VCaP (cell line): ENCODE data around the gene CD36.
"Not testable (repeated sequence)": the region's sequence is repeated elsewhere in the genome, so short reads cannot be mapped to it uniquely, and the experiment has no call there.

Source experiments
- H3K27ac ChIP-seq: fragments of 450-650 bp; 2 replicates; pipeline ENCODE4 v1.5.1; 2017
- TF ChIP-seq, protein P1 (sequence below): fragments of 450-650 bp; conservative IDR thresholded peaks from 2 replicates; pipeline ENCODE4 v1.5.1; 2017; ENCODE audit warnings: mild to moderate bottlenecking, moderate library complexity

The CD36 gene

DNA sequence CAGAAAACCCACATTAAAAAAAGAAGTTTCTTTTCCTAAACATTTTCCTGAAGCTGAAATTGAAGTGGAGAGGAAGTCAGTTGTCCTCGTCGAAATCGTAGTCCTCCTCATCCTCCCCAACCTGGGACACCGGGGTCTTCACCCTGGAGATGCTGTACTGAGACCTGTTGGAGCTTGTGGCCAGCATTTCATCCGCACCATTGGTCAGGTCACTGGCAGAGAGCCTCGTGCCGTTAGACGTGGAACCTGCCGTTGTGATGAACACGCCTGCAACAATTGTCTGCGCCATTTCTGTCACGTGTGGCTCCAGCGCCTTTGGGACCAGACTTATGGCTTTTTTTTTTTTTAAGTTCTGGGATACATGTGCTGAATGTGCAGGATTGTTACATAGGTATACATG, 23.8 kb downstream of the CD36 start:
- H3K27ac ChIP-seq: no peak overlapping the region
- TF ChIP-seq, protein P1, sequence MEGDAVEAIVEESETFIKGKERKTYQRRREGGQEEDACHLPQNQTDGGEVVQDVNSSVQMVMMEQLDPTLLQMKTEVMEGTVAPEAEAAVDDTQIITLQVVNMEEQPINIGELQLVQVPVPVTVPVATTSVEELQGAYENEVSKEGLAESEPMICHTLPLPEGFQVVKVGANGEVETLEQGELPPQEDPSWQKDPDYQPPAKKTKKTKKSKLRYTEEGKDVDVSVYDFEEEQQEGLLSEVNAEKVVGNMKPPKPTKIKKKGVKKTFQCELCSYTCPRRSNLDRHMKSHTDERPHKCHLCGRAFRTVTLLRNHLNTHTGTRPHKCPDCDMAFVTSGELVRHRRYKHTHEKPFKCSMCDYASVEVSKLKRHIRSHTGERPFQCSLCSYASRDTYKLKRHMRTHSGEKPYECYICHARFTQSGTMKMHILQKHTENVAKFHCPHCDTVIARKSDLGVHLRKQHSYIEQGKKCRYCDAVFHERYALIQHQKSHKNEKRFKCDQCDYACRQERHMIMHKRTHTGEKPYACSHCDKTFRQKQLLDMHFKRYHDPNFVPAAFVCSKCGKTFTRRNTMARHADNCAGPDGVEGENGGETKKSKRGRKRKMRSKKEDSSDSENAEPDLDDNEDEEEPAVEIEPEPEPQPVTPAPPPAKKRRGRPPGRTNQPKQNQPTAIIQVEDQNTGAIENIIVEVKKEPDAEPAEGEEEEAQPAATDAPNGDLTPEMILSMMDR: no peak

DNA sequence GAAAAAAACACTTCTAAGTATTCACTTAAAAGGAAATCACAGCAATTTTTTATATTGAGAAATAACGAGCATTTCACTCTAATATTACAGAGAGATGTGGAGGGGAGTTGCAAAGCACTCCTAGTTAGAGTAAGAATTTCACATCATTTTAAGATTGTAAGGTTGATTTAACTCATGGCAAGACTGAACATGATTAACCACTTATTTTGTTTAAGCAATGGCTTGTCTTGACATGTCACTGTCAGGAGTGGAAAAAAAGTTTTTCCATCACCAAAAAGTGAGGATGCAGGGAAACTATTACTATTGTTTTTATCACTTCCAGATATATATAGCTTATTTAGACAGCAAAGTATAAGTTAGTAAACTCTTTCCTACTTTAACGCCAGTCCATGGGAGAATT, 27.1 kb downstream of the CD36 start:
- TF ChIP-seq, protein P1: no peak

DNA sequence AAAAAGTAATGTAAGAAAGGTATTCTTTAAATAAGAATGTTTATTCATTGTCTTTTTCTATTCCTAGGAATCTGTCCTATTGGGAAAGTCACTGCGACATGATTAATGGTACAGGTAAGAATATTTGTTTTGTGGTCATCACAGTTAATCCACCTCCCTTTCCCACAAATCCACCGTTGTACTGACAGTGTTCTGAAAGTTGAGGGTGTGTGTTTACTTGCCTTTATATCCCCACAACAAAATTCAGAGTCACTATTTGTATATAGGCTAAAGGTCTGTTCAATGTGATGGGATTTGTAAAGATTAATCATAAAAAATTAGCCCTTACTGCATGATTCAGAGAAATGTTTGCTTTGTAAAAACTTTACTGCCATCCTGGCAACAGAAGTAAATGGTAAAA, 27.9 kb downstream of the CD36 start:
- TF ChIP-seq, protein P1: no peak
- H3K27ac ChIP-seq: no peak overlapping the region

More for the DNA sequence above, 27.1 kb downstream of the CD36 start:
- H3K27ac ChIP-seq: no peak overlapping the region

DNA sequence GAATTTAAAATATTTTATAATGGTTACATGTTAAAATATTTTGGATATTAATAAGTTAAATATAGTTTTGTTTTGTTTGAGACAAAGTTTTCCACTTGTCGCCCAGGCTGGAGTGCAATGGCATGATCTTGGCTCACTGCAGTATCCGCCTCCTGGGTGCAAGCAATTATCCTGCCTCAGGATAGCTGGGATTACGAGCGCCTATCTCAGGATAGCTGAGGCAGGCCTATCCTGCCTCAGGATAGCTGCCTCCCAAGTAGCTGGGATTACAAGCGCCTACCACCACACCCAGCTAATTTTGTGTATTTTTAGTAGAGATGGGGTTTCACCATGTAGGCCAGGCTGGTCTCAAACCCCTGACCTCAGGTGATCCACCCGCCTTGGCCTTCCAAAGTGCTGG, 30.9 kb downstream of the CD36 start:
- not testable (repeated sequence) for H3K27ac ChIP-seq

DNA sequence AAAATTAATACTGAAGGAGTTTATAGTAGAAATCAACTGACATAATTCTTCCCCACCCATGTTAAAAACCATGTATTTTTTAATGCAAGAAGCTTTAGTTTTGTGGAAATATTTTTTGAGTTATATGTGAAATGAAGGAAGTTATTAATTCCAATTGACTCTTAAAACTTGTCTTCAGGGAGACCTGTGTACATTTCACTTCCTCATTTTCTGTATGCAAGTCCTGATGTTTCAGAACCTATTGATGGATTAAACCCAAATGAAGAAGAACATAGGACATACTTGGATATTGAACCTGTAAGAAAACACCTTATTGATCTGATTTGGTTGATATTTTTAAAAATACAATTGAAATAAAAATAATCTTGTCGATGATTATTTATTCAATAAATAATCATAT, 33.3 kb downstream of the CD36 start:
- TF ChIP-seq, protein P1: no peak
- no peak overlapping the region for H3K27ac ChIP-seq

DNA sequence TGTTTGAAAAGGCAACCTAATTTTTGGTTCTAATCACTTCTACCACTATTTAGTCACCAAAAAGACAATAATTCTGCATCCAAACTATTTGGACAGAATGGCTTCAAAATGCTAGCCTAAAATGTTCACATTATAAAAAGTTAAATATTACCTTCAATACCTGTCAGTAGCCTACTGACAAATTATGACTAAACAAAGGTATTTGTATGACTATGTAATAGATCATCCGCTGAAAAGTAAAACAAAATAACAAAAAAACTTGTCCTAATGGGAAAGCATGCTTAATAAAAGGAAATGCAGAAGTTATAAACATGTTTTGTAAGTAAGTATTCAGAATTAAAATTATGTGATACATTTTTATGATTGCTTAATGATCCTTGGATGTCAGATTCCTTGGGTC, 36.6 kb downstream of the CD36 start:
- no peak overlapping the region for H3K27ac ChIP-seq
- TF ChIP-seq, protein P1: no peak

DNA sequence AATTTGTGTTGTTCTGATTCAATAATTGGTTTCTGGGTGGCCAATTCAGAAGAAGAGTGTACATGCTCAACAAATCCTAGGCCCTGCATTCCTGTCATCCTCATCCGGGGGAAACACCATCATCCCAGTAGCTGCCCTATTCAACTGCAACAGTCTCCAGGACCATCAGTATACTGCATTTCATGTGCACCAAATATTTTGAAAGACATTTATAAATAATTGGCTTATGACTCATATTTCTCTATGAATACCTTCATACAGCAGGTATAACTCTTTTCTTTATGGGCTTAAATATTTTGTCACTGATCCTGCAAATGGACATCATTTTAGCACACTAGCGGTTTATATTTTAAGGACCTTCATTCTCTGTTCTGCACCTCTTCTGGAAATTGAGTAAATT, 38.0 kb downstream of the CD36 start:
- TF ChIP-seq, protein P1: no peak
- H3K27ac ChIP-seq: no peak overlapping the region

DNA sequence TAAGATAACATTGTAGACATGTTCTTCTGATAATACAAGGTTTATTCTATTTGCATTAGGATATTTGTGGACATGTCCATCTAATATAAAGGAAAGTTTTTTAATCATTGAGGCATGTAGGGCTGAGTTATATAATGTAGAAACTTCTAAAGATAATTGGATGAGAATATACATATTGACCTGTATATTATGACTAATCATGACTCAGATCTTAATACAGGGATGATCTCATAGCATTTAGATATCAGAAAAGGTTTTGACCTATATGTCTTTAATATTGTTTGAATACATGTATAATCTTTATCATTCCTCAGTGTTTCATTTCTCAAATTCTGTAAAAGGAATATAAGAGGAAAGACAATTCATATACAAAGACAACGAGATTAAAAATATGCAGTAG, 39.2 kb downstream of the CD36 start:
- TF ChIP-seq, protein P1: no peak
- no peak overlapping the region for H3K27ac ChIP-seq
